Kidney (tissue), 14 donors: Measurements from ENCODE around the gene STX3. TPM values are rescaled to one million over a fixed set of nuclear protein-coding genes. Genes with fewer than 3 reads are reported as not detected.

ENCODE experiments used
- DNase-seq, 5 donors: peaks; one replicate each; pipeline ENCODE4 v3.0.0-alpha.2; 2013 to 2020
- FAIRE-seq: peaks from 2 replicates; lab custom pipeline; 2012; peaks lifted over from hg19 to GRCh38; lab: Jason Lieb, UNC
- H3K27ac ChIP-seq, 2 donors: one replicate each; pipeline ENCODE4 v1.7.0; 2013; ENCODE audit warnings: low read depth in 2 of 2, low read length in 2 of 2, inconsistent platforms in 1 of 2
- H3K27me3 ChIP-seq: one replicate; pipeline ENCODE4 v1.7.1; 2013; ENCODE audit warnings: low read length, inconsistent platforms; ENCODE audit not compliant: control insufficient read depth, insufficient read depth
- H3K36me3 ChIP-seq, 3 donors: one replicate each; pipeline versions ENCODE4 v1.7.0 to v1.7.1; 2013; ENCODE audit warnings: low read length in 3 of 3, control low read depth in 1 of 3, inconsistent platforms in 1 of 3; ENCODE audit not compliant: insufficient read depth in 3 of 3, control insufficient read depth in 2 of 3
- H3K4me1 ChIP-seq, 3 donors: one replicate each; pipeline versions ENCODE4 v1.7.0 to v1.7.1; 2013; ENCODE audit warnings: low read length in 3 of 3, inconsistent platforms in 1 of 3, low read depth in 1 of 3; ENCODE audit not compliant: control insufficient read depth in 2 of 3, insufficient read depth in 2 of 3
- H3K4me3 ChIP-seq, 3 donors: one replicate each; pipeline versions ENCODE4 v1.7.0 to v1.8.1; 2013; ENCODE audit warnings: low read length in 3 of 3, control low read depth in 1 of 3, inconsistent platforms in 1 of 3
- H3K9ac ChIP-seq, 3 donors: one replicate each; pipeline versions ENCODE4 v1.7.0 to v1.7.1; 2013; ENCODE audit warnings: low read length in 3 of 3, control low read depth in 1 of 3, inconsistent platforms in 1 of 3
- H3K9me3 ChIP-seq, 3 donors: one replicate each; pipeline versions ENCODE4 v1.7.0 to v1.7.1; 2013; ENCODE audit warnings: low read length in 3 of 3, control low read depth in 1 of 3, inconsistent platforms in 1 of 3; ENCODE audit not compliant: control insufficient read depth in 2 of 3, insufficient read depth in 1 of 3
- intact Hi-C: fragments of 100-400 bp; cut with DNase I; formaldehyde crosslinking; loops from one replicate; pipeline ENCODE4 v1.11.1; 2022
- polyA plus RNA-seq: library from polyadenylated mRNA; stranded (reverse); fragments of 350-450 nt; fragmentation: Illumina TruSeq; extraction: RNeasy Lipid Tissue Mini Kit (QIAGEN cat#74804); gene quantifications from one replicate; pipeline ENCODE4 v1.2.3, GENCODE V29; 2014; ENCODE audit warnings: low read depth, low replicate concordance; ENCODE audit not compliant: insufficient read depth
- total RNA-seq: library from RNA; stranded (reverse); fragmentation: NEBNext Ultra II Directional; extraction: Animal tissue kit (Norgen Biotek cat#: 25700); gene quantifications from one replicate; pipeline ENCODE4 v1.2.1, GENCODE V29; 2021
- TF ChIP-seq, protein P1 (sequence below): IDR thresholded peaks from 3 replicates; pipeline ENCODE4 v1.5.1; 2012; ENCODE audit warnings: mild to moderate bottlenecking, moderate library complexity, borderline replicate concordance; ENCODE audit not compliant: insufficient read depth; ENCODE audit errors: extremely low read depth
- donor health status: control.
- donor health status: control.
- donor health status: control.
- donor health status: control.
- donor health status: control.
- donor health status: DM: yes; HTN: yes; CAD: no.
- donor health status: Normal renal cell carcinoma (clear cell type).

STX3 gene
- total and polyA plus RNA-seq, 2 donors from 2014 or later: 43.2 to 57.2 TPM

DNA sequence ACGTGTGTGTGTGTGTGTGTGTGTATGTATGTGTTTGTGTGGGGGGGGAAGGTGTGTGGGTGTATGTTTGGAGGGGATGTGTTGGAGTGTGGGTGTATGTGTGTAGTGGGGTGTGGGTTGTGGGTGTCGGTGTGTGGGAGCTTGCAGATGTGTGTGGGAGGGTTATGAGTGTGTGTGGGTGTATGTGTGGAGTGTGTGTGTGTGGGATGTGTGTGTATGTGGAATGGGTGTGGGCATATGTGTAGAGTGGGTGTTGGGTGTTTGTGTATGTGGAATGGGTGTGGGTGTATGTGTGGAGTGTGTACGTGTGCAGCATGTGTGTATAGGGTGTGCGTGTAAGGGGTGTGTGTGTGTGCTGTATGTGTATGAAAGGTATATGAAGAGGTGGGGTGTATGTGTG, 14.7 kb downstream of the STX3 start:
- Histone ChIP-seq H3K4me3 (no peak overlapping the region), H3K9me3 (no peaks in the 10 kb centered on the region), H3K36me3 (peaks cover 0 to 8% (median 0%) of the 10 kb centered on the region in 3 donors), H3K9ac (no peak overlapping the region), H3K4me1 (peaks cover 0 to 32% (median 29%) of the 10 kb centered on the region in 3 donors), H3K27ac (no peak overlapping the region), H3K27me3 (no peaks in the 10 kb centered on the region)
- DNase-seq (no peak), FAIRE-seq (no peak)
- intact Hi-C loops: no loop called here
- TF ChIP-seq, protein P1, sequence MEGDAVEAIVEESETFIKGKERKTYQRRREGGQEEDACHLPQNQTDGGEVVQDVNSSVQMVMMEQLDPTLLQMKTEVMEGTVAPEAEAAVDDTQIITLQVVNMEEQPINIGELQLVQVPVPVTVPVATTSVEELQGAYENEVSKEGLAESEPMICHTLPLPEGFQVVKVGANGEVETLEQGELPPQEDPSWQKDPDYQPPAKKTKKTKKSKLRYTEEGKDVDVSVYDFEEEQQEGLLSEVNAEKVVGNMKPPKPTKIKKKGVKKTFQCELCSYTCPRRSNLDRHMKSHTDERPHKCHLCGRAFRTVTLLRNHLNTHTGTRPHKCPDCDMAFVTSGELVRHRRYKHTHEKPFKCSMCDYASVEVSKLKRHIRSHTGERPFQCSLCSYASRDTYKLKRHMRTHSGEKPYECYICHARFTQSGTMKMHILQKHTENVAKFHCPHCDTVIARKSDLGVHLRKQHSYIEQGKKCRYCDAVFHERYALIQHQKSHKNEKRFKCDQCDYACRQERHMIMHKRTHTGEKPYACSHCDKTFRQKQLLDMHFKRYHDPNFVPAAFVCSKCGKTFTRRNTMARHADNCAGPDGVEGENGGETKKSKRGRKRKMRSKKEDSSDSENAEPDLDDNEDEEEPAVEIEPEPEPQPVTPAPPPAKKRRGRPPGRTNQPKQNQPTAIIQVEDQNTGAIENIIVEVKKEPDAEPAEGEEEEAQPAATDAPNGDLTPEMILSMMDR: no peak

DNA sequence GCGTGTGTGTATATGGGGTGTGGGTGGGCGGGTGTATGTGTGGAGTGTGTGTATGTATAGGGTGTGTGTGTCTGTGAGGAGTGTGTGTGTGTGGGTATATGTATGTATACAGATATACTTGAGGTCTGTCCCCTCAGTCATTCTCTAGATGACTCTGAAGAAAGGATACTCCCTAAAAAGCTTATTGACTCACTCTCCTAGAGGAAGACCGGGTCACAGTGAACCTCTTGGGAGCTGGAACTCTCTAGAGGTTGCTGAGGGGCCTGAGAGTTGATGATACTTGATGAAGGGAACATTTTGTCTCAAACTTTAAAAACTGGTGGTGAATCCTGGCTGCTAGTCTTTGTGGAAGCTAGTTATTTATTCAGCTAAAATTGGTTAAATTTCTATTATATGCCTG, 15.1 kb downstream of the STX3 start:
- Histone ChIP-seq H3K36me3 (peaks cover 0 to 12% (median under 1%) of the 10 kb centered on the region in 3 donors), H3K27me3 (no peaks in the 10 kb centered on the region), H3K9me3 (no peaks in the 10 kb centered on the region), H3K4me3 (no peak overlapping the region), H3K4me1 (peaks cover 0 to 27% (median 25%) of the 10 kb centered on the region in 3 donors), H3K27ac (no peak overlapping the region), H3K9ac (no peak overlapping the region)
- intact Hi-C loops: no loop called here
- FAIRE-seq (no peak), DNase-seq (no peak)
- TF ChIP-seq, protein P1: no peak

DNA sequence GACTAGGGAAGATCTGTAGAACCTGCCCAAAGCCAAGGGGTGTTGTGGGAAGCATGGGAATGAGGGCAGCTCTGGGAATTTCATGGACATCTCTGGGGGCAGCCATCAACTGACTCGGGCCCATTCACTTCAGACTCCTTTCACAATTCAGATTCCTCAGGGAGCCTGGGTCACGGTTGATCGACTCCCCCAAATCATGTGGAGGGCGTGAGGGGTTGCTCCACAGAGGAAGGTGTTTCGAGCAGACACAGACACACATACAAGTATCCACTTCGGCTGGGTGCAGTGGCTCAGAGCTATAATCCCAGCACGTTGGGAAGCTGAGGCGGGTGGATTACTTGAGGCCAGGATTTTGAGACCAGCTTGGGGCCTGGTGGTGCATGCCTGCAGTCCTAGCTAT, 15.7 kb downstream of the STX3 start:
- Histone ChIP-seq H3K27ac (no peak overlapping the region), H3K36me3 (peaks cover 0 to 12% (median 2%) of the 10 kb centered on the region in 3 donors), H3K27me3 (no peaks in the 10 kb centered on the region), H3K9me3 (no peaks in the 10 kb centered on the region), H3K4me3 (no peak overlapping the region), H3K9ac (no peak overlapping the region), H3K4me1 (peaks cover 0 to 26% (median 25%) of the 10 kb centered on the region in 3 donors)
- intact Hi-C loops: no loop called here
- TF ChIP-seq, protein P1: no peak
- DNase-seq (no peak), FAIRE-seq (no peak)

DNA sequence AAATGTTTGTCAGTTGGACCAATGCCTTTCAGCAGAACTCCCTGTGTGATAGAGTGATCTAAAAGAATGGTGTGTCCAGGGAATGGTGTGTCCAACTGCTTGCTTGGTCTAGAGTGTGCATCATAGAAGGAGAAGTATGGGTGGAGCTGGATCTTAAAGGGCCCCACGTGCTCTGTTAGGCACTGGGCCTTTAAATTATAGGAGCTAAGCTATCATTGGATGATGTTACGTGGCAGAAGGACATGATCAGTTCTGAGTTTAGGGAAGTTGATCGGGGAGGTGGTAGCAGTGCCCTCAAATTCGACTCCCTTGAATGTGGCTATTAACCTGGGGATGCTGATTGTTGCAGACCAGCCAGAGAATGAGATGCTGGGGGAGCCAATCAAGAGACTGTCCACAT, 16.4 kb downstream of the STX3 start:
- intact Hi-C loops: no loop called here
- Histone ChIP-seq H3K27me3 (no peaks in the 10 kb centered on the region), H3K4me3 (no peak overlapping the region), H3K9me3 (no peaks in the 10 kb centered on the region), H3K36me3 (peaks cover 0 to 12% (median 2%) of the 10 kb centered on the region in 3 donors), H3K27ac (no peak overlapping the region), H3K4me1 (peaks cover 0 to 26% (median 22%) of the 10 kb centered on the region in 3 donors), H3K9ac (no peak overlapping the region)
- DNase-seq: no peak
- no peak for FAIRE-seq
- TF ChIP-seq, protein P1: no peak
